Gastrocnemius medialis (tissue), 4 donors: Measurements from ENCODE around the gene TUBB6. TPM values are rescaled to one million over a fixed set of nuclear protein-coding genes. Genes with fewer than 3 reads are reported as not detected.

Experiments used
- ATAC-seq, 2 donors: fragments of 150-250 bp; one replicate each; pipeline ENCODE4 v1.9.1; 2016
- DNase-seq, 2 donors: peaks; one replicate each; pipeline ENCODE4 v3.0.0-alpha.2; 2019
- H3K27ac ChIP-seq, 4 donors: fragments of 200-600 bp; sonication (generic); 1 replicate in 1 of 4; 2 replicates in 3 of 4; pipeline ENCODE4 v1.5.1; 2016 to 2018; ENCODE audit warnings: mild to moderate bottlenecking in 2 of 4, moderate library complexity in 1 of 4
- H3K27me3 ChIP-seq, 3 donors: fragments of 200-600 bp; sonication (generic) in 2 of 3; 1 replicate in 1 of 3; 2 replicates in 2 of 3; pipeline versions ENCODE4 v1.5.1 to v1.6.0; 2016 to 2019; ENCODE audit warnings: mild to moderate bottlenecking in 1 of 3, moderate library complexity in 1 of 3
- H3K36me3 ChIP-seq, 2 donors: fragments of 200-600 bp; sonication (generic) in 1 of 2; one replicate each; pipeline ENCODE4 v1.5.1; 2017 to 2018
- H3K4me1 ChIP-seq, 2 donors: fragments of 200-600 bp; sonication (generic) in 1 of 2; one replicate each; pipeline ENCODE4 v1.5.1; 2016 to 2017; ENCODE audit warnings: mild to moderate bottlenecking in 2 of 2
- H3K4me3 ChIP-seq, 4 donors: fragments of 200-600 bp; sonication (generic) in 3 of 4; 1 replicate in 1 of 4; 2 replicates in 3 of 4; pipeline ENCODE4 v1.5.1; 2016 to 2019; ENCODE audit warnings: mild to moderate bottlenecking in 2 of 4
- H3K9me3 ChIP-seq, 3 donors: fragments of 200-600 bp; sonication (generic) in 2 of 3; 1 replicate in 1 of 3; 2 replicates in 2 of 3; pipeline ENCODE4 v1.5.1; 2016 to 2019
- POLR2A ChIP-seq, 2 donors: fragments of 450-650 bp; IDR thresholded peaks; one replicate each; pipeline ENCODE4 v1.6.1; 2017; ENCODE audit warnings: antibody characterized with exemption in 2 of 2, mild to moderate bottlenecking in 2 of 2, moderate library complexity in 2 of 2
- in situ Hi-C, 4 donors: fragments of 200-750 bp; cut with MboI; loops; one replicate each; pipeline versions ENCODE4 v1.15.0 to v1.8.0; 2017; ENCODE audit warnings: low sequenced_read_pairs in 4 of 4
- intact Hi-C: fragments of 100-400 bp; cut with DNase I; formaldehyde crosslinking; loops from one replicate; pipeline ENCODE4 v1.15.1; 2023; ENCODE audit warnings: low total_unique reads
- total RNA-seq, 4 donors: library from RNA; depleted of rRNA; stranded (reverse); fragments of >200 nt; gene quantifications; one replicate each; pipeline versions ENCODE4 v1.1.0 to v1.2.3, GENCODE V29; 2016
- TF ChIP-seq, protein P1 (sequence below), 5 experiments: fragments of 450-650 bp in 3 of 5; fragments of 200-600 bp in 2 of 5; sonication (generic) in 2 of 5; IDR thresholded peaks in 4 of 5; conservative IDR thresholded peaks in 1 of 5; 1 replicate in 4 of 5; 2 replicates in 1 of 5; pipeline ENCODE4 v1.5.1; 2016 to 2019; ENCODE audit warnings: antibody characterized with exemption in 5 of 5, mild to moderate bottlenecking in 3 of 5, moderate library complexity in 3 of 5

The TUBB6 gene
- total RNA-seq, 4 donors from 2014 or later = 6.3 to 29.7 (median 13.5) TPM

DNA sequence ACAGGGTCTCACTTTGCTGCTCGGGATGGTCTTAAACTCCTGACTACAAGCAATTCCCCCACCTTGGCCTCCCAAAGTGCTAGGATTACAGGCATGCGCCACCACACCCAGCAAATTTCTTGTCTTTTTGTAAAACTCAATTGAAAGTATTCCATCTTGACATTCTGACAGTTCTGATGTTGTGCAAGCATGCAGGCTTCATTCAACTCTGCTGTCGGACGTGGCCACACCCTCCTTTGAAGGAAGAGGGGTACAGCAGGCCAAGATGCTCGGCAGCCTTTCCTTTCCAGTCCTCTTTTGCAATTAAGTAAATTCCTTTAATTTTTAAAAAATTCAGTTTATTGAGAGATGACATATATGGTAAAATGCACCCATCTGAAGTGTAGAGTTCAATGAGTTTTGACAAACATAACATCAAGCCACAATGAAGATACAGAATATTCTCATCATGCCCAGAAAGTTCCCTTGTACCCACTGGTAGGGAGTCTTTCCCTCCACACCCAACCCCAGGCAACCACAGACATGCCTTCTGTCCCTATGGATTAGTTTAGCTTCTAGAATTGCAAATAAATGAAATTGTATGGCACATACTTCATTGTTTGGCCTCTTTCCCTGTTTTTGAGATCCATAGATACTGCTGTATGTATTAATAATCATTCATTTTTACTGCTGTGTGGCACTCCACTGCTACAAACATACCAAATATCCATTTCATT is 33.1 kb downstream of the TUBB6 start:
- H3K36me3 ChIP-seq = peaks cover 0 to 73% of the 10 kb centered on the region in 2 donors
- no peak for TF ChIP-seq POLR2A (IDR thresholded peaks at IDR 0.05)
- TF ChIP-seq, protein P1, sequence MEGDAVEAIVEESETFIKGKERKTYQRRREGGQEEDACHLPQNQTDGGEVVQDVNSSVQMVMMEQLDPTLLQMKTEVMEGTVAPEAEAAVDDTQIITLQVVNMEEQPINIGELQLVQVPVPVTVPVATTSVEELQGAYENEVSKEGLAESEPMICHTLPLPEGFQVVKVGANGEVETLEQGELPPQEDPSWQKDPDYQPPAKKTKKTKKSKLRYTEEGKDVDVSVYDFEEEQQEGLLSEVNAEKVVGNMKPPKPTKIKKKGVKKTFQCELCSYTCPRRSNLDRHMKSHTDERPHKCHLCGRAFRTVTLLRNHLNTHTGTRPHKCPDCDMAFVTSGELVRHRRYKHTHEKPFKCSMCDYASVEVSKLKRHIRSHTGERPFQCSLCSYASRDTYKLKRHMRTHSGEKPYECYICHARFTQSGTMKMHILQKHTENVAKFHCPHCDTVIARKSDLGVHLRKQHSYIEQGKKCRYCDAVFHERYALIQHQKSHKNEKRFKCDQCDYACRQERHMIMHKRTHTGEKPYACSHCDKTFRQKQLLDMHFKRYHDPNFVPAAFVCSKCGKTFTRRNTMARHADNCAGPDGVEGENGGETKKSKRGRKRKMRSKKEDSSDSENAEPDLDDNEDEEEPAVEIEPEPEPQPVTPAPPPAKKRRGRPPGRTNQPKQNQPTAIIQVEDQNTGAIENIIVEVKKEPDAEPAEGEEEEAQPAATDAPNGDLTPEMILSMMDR (IDR thresholded peaks at IDR 0.05 in 4 of 5, conservative IDR thresholded peaks at IDR 0.05 in 1 of 5) = no peak
- intact Hi-C loops = no loop called here
- ATAC-seq = no peak
- H3K4me1 ChIP-seq = peaks cover 22 to 27% of the 10 kb centered on the region in 2 donors
- no peak overlapping the region for H3K27ac ChIP-seq
- H3K9me3 ChIP-seq = no peaks in the 10 kb centered on the region
- DNase-seq = no peak
- in situ Hi-C loops = no loop called here
- H3K27me3 ChIP-seq = no peaks in the 10 kb centered on the region
- H3K4me3 ChIP-seq = no peak overlapping the region

GRCh38 chr18:12342661-12343060 is 34.6 kb downstream of the TUBB6 start:
- Histone ChIP-seq H3K27me3 (no peaks in the 10 kb centered on the region), H3K27ac (no peak overlapping the region), H3K4me1 (peaks cover 7 to 11% of the 10 kb centered on the region in 2 donors), H3K4me3 (no peak overlapping the region), H3K9me3 (no peaks in the 10 kb centered on the region), H3K36me3 (peaks cover 0 to 76% of the 10 kb centered on the region in 2 donors)
- ATAC-seq (no peak), DNase-seq (no peak)
- intact Hi-C loops (no loop called here), in situ Hi-C loops (no loop called here)
- no peak for TF ChIP-seq POLR2A (IDR thresholded peaks at IDR 0.05)
- TF ChIP-seq, protein P1 (IDR thresholded peaks at IDR 0.05 in 4 of 5, conservative IDR thresholded peaks at IDR 0.05 in 1 of 5) = no peak

GRCh38 chr18:12345491-12346239 is 37.6 kb downstream of the TUBB6 start:
- H3K4me1 ChIP-seq = no peaks in the 10 kb centered on the region
- H3K27me3 ChIP-seq = no peaks in the 10 kb centered on the region
- TF ChIP-seq, protein P1 (IDR thresholded peaks at IDR 0.05 in 4 of 5, conservative IDR thresholded peaks at IDR 0.05 in 1 of 5) = no peak
- TF ChIP-seq POLR2A (IDR thresholded peaks at IDR 0.05) = no peak
- intact Hi-C loops (no loop called here), in situ Hi-C loops (no loop called here)
- no peak overlapping the region for H3K27ac ChIP-seq
- DNase-seq = no peak
- H3K4me3 ChIP-seq = no peak overlapping the region
- H3K36me3 ChIP-seq = peaks cover 0 to 97% of the 10 kb centered on the region in 2 donors
- ATAC-seq = no peak
- H3K9me3 ChIP-seq = no peaks in the 10 kb centered on the region

GRCh38 chr18:12346240-12346565 is 38.2 kb downstream of the TUBB6 start:
- no peak for TF ChIP-seq POLR2A (IDR thresholded peaks at IDR 0.05)
- TF ChIP-seq, protein P1 (IDR thresholded peaks at IDR 0.05 in 4 of 5, conservative IDR thresholded peaks at IDR 0.05 in 1 of 5) = no peak

More at GRCh38 chr18:12346240-12346565, 38.2 kb downstream of the TUBB6 start:
- in situ Hi-C loops (no loop called here), intact Hi-C loops (no loop called here)
- H3K36me3 ChIP-seq = peaks cover 0 to 97% of the 10 kb centered on the region in 2 donors
- H3K9me3 ChIP-seq = no peaks in the 10 kb centered on the region
- H3K27me3 ChIP-seq = no peaks in the 10 kb centered on the region
- no peak overlapping the region for H3K27ac ChIP-seq
- no peak for DNase-seq
- no peaks in the 10 kb centered on the region for H3K4me1 ChIP-seq
- ATAC-seq = no peak
- no peak overlapping the region for H3K4me3 ChIP-seq
